Keratinocyte (primary cell): ENCODE measurements around the gene LOXL4. TPM values are rescaled to one million over a fixed set of nuclear protein-coding genes. Genes with fewer than 3 reads are reported as not detected.

Experiments used
- DNase-seq: peaks from one replicate; pipeline ENCODE4 v3.0.0-alpha.2; 2011; ENCODE audit warnings: low read depth, missing footprints, low spot score
- FAIRE-seq: peaks from 2 replicates; lab custom pipeline; 2011; peaks lifted over from hg19 to GRCh38; lab: Jason Lieb, UNC
- H2AFZ ChIP-seq: 2 replicates; pipeline ENCODE4 v1.6.0; 2012; ENCODE audit warnings: low read length, control low read depth, inconsistent platforms; ENCODE audit not compliant: control insufficient read depth
- H3K27ac ChIP-seq: 2 replicates; pipeline ENCODE4 v1.5.1; 2011; ENCODE audit warnings: low read length; ENCODE audit not compliant: control insufficient read depth, insufficient read depth
- H3K27me3 ChIP-seq: 3 replicates; pipeline ENCODE4 v1.6.0; 2011; ENCODE audit warnings: low read length; ENCODE audit not compliant: control insufficient read depth, insufficient read depth; ENCODE audit errors: extremely low read depth
- H3K36me3 ChIP-seq, 2 experiments: 2 replicates in 1 of 2; 3 replicates in 1 of 2; pipeline ENCODE4 v1.5.1; 2011; ENCODE audit warnings: low read length in 2 of 2, mild to moderate bottlenecking in 1 of 2; ENCODE audit not compliant: control insufficient read depth in 2 of 2, insufficient read depth in 2 of 2; ENCODE audit errors: extremely low read depth in 1 of 2
- H3K4me1 ChIP-seq: 3 replicates; pipeline ENCODE4 v1.5.1; 2011; ENCODE audit warnings: low read length; ENCODE audit not compliant: control insufficient read depth, insufficient read depth; ENCODE audit errors: extremely low read depth
- H3K4me2 ChIP-seq: 3 replicates; pipeline ENCODE4 v1.6.0; 2011; ENCODE audit warnings: low read depth, low read length; ENCODE audit not compliant: control insufficient read depth, insufficient read depth; ENCODE audit errors: extremely low read depth
- H3K4me3 ChIP-seq, 3 experiments: fragments of 200-600 bp in 1 of 3; sonication (generic) in 1 of 3; 2 replicates in 2 of 3; 3 replicates in 1 of 3; pipeline ENCODE4 v1.5.1; 2011 to 2016; ENCODE audit warnings: low read length in 3 of 3, mild to moderate bottlenecking in 3 of 3, control low read depth in 2 of 3, inconsistent platforms in 1 of 3, low read depth in 1 of 3, mixed read lengths in 1 of 3, mixed run types in 1 of 3, moderate library complexity in 1 of 3; ENCODE audit not compliant: control insufficient read depth in 2 of 3, insufficient read depth in 2 of 3; ENCODE audit errors: extremely low read depth in 1 of 3
- H3K79me2 ChIP-seq: 2 replicates; pipeline ENCODE4 v1.6.0; 2012; ENCODE audit warnings: low read length; ENCODE audit not compliant: control insufficient read depth, insufficient read depth
- H3K9ac ChIP-seq: 3 replicates; pipeline ENCODE4 v1.6.0; 2011; ENCODE audit warnings: low read length; ENCODE audit not compliant: control insufficient read depth, insufficient read depth; ENCODE audit errors: extremely low read depth
- H3K9me1 ChIP-seq: 3 replicates; pipeline ENCODE4 v1.6.0; 2011; ENCODE audit warnings: low read length; ENCODE audit not compliant: control insufficient read depth, insufficient read depth; ENCODE audit errors: extremely low read depth
- H3K9me3 ChIP-seq: 2 replicates; pipeline ENCODE4 v1.5.1; 2012; ENCODE audit warnings: low read depth, low read length; ENCODE audit not compliant: control insufficient read depth
- H4K20me1 ChIP-seq: 3 replicates; pipeline ENCODE4 v1.6.0; 2011; ENCODE audit warnings: low read length; ENCODE audit not compliant: control insufficient read depth, insufficient read depth; ENCODE audit errors: extremely low read depth
- EZH2 ChIP-seq: IDR thresholded peaks from one replicate; pipeline ENCODE4 v1.6.1; 2012; ENCODE audit warnings: inconsistent platforms, mild to moderate bottlenecking, low read length, moderate library complexity
- dilution Hi-C: fragments of 300-500 bp; cut with MboI; formaldehyde crosslinking; loops from one replicate; pipeline ENCODE4 v1.7.0; 2020; ENCODE audit warnings: low sequenced_read_pairs; ENCODE audit not compliant: extremely low pct_ligation_motif_present
- polyA plus RNA-seq, 5 experiments: library from polyadenylated mRNA; depleted of rRNA in 3 of 5; stranded (reverse) in 3 of 5; stranded (forward) in 1 of 5; unstranded in 1 of 5; fragments of >200 nt; gene quantifications; 1 replicate in 1 of 5; 2 replicates in 3 of 5; 3 replicates in 1 of 5; pipeline versions ENCODE4 v1.2.1 to v1.2.3, GENCODE V29; 2011 to 2012; ENCODE audit warnings: missing spikeins in 2 of 5, low read depth in 1 of 5, low replicate concordance in 1 of 5
- TF ChIP-seq, protein P1 (sequence below), 3 experiments: IDR thresholded peaks in 1 of 3; conservative IDR thresholded peaks in 1 of 3; optimal IDR thresholded peaks in 1 of 3; 2 replicates in 2 of 3; 3 replicates in 1 of 3; pipeline versions ENCODE3 to v1.5.1; 2011; ENCODE audit warnings: low read length in 3 of 3, mild to moderate bottlenecking in 3 of 3, moderate library complexity in 2 of 3, control low read depth in 1 of 3, inconsistent platforms in 1 of 3; ENCODE audit not compliant: insufficient read depth in 2 of 3; ENCODE audit errors: extremely low read depth in 1 of 3

The LOXL4 gene
- polyA plus RNA-seq, 1 donor (not counting 4 experiments of a cell fraction or from before 2014, with no cell fraction given) = 0.01 TPM

DNA sequence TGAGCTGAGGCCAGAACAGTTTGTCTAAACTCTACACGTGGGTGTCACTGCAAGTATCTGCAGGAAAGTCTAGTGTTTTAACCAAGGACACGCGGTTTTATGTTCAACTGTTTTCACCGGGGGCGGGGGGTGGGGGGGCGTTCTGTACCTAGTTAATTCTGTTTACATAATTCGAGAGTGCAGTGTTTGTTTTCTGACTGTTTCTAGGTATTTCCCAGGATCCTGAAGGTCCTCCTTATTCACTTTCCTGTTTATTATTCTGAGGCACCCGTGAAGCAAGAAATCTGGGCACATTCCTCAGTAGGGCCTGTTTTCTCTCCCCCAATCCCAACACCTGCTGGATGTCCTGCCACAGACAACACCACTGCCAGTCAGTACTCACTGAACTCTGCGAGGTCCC is 7.6 kb downstream of the LOXL4 start:
- Histone ChIP-seq H4K20me1 (no peaks in the 10 kb centered on the region), H3K27me3 (no peaks in the 10 kb centered on the region), H3K27ac (no peak overlapping the region), H3K79me2 (no peaks in the 10 kb centered on the region), H3K9me1 (no peaks in the 10 kb centered on the region), H3K9me3 (no peaks in the 10 kb centered on the region), H2AFZ (no peak overlapping the region), H3K36me3 (peaks cover 0 to 1% of the 10 kb centered on the region in 2 experiments), H3K9ac (no peak overlapping the region), H3K4me2 (no peak overlapping the region), H3K4me3 (no peak overlapping the region), H3K4me1 (no peaks in the 10 kb centered on the region)
- no peak for TF ChIP-seq EZH2
- TF ChIP-seq, protein P1, sequence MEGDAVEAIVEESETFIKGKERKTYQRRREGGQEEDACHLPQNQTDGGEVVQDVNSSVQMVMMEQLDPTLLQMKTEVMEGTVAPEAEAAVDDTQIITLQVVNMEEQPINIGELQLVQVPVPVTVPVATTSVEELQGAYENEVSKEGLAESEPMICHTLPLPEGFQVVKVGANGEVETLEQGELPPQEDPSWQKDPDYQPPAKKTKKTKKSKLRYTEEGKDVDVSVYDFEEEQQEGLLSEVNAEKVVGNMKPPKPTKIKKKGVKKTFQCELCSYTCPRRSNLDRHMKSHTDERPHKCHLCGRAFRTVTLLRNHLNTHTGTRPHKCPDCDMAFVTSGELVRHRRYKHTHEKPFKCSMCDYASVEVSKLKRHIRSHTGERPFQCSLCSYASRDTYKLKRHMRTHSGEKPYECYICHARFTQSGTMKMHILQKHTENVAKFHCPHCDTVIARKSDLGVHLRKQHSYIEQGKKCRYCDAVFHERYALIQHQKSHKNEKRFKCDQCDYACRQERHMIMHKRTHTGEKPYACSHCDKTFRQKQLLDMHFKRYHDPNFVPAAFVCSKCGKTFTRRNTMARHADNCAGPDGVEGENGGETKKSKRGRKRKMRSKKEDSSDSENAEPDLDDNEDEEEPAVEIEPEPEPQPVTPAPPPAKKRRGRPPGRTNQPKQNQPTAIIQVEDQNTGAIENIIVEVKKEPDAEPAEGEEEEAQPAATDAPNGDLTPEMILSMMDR (optimal IDR thresholded peaks at IDR 0.05 in 1 of 3, IDR thresholded peaks at IDR 0.05 in 1 of 3, conservative IDR thresholded peaks at IDR 0.05 in 1 of 3; ENCODE audit: extremely low read depth in 1 of 3, insufficient read depth in 2 of 3, low read length in 3 of 3) = no peak
- dilution Hi-C loops = no loop called here
- no peak for DNase-seq
- no peak for FAIRE-seq

- Histone ChIP-seq H3K4me1 (no peaks in the 10 kb centered on the region), H3K36me3 (peaks cover 0 to 1% of the 10 kb centered on the region in 2 experiments), H3K4me2 (no peak overlapping the region), H3K4me3 (no peak overlapping the region), H3K9me3 (no peaks in the 10 kb centered on the region), H2AFZ (no peak overlapping the region), H3K9ac (no peak overlapping the region), H3K9me1 (no peaks in the 10 kb centered on the region), H3K27ac (no peak overlapping the region), H3K27me3 (no peaks in the 10 kb centered on the region), H3K79me2 (no peaks in the 10 kb centered on the region), H4K20me1 (no peaks in the 10 kb centered on the region)
- DNase-seq (no peak), FAIRE-seq (no peak)
- dilution Hi-C loops = no loop called here
- TF ChIP-seq EZH2 = no peak
- TF ChIP-seq, protein P1 (optimal IDR thresholded peaks at IDR 0.05 in 1 of 3, IDR thresholded peaks at IDR 0.05 in 1 of 3, conservative IDR thresholded peaks at IDR 0.05 in 1 of 3; ENCODE audit: extremely low read depth in 1 of 3, insufficient read depth in 2 of 3, low read length in 3 of 3) = no peak
These were observed 8.2 kb downstream of the LOXL4 start for GRCh38 chr10:98259606-98260315.
